ENCODE results near the gene UBFD1.
A peak's percentile ranks its signal among the peaks of the same experiment; 100 is the strongest.

Gene UBFD1

GRCh38 chr16:23595951-23596720 lies 38.6 kb downstream of the UBFD1 start, which contains the start of gene NDUFAB1:
NDUFAB1 (minus strand) TSS chr16:23596316; CDS start chr16:23596290, 26 bp downstream.
- no peaks in the 10 kb centered on the region for H3K27me3 ChIP-seq (ENCODE audit: insufficient read depth, low read length)
- H3K4me3 ChIP-seq (ENCODE audit: low read depth, low read length, poor library complexity, severe bottlenecking), result peak within 1 kb of the TSS; percentile 93
- H3K4me1 ChIP-seq (ENCODE audit: insufficient read depth, low read length, severe bottlenecking), result peaks cover 15% of the 10 kb centered on the region
- peaks cover 38% of the 10 kb centered on the region for H3K36me3 ChIP-seq (ENCODE audit: insufficient read depth, low read length)
- peak within 1 kb of the TSS; percentile 94 for H3K9ac ChIP-seq (ENCODE audit: low read length)
- no peaks in the 10 kb centered on the region for H3F3A ChIP-seq (ENCODE audit: insufficient read depth, low read length)
- H3K9me2 ChIP-seq (ENCODE audit: low read depth, low read length), result no peaks in the 10 kb centered on the region
- H3K9me3 ChIP-seq (ENCODE audit: low read length), result no peaks in the 10 kb centered on the region
- no peaks in the 10 kb centered on the region for H4K20me1 ChIP-seq (ENCODE audit: insufficient read depth, low read length)
- peaks cover 45% of the 10 kb centered on the region for H3K79me2 ChIP-seq (ENCODE audit: insufficient read depth, low read length)
- TF ChIP-seq, protein P1, sequence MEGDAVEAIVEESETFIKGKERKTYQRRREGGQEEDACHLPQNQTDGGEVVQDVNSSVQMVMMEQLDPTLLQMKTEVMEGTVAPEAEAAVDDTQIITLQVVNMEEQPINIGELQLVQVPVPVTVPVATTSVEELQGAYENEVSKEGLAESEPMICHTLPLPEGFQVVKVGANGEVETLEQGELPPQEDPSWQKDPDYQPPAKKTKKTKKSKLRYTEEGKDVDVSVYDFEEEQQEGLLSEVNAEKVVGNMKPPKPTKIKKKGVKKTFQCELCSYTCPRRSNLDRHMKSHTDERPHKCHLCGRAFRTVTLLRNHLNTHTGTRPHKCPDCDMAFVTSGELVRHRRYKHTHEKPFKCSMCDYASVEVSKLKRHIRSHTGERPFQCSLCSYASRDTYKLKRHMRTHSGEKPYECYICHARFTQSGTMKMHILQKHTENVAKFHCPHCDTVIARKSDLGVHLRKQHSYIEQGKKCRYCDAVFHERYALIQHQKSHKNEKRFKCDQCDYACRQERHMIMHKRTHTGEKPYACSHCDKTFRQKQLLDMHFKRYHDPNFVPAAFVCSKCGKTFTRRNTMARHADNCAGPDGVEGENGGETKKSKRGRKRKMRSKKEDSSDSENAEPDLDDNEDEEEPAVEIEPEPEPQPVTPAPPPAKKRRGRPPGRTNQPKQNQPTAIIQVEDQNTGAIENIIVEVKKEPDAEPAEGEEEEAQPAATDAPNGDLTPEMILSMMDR (IDR thresholded peaks at IDR 0.05; ENCODE audit: low read length), result peak; percentile 86
- no peak for TF ChIP-seq EZH2 (IDR thresholded peaks at IDR 0.05; ENCODE audit: borderline replicate concordance, low read length)
- no peak within 1 kb of the TSS for H2AFZ ChIP-seq (ENCODE audit: low read length)
- H3K27ac ChIP-seq (ENCODE audit: low read depth, low read length, poor library complexity, severe bottlenecking), result peak within 1 kb of the TSS; percentile 75
- H3K4me2 ChIP-seq (ENCODE audit: low read length), result peak within 1 kb of the TSS; percentile 99

DNA sequence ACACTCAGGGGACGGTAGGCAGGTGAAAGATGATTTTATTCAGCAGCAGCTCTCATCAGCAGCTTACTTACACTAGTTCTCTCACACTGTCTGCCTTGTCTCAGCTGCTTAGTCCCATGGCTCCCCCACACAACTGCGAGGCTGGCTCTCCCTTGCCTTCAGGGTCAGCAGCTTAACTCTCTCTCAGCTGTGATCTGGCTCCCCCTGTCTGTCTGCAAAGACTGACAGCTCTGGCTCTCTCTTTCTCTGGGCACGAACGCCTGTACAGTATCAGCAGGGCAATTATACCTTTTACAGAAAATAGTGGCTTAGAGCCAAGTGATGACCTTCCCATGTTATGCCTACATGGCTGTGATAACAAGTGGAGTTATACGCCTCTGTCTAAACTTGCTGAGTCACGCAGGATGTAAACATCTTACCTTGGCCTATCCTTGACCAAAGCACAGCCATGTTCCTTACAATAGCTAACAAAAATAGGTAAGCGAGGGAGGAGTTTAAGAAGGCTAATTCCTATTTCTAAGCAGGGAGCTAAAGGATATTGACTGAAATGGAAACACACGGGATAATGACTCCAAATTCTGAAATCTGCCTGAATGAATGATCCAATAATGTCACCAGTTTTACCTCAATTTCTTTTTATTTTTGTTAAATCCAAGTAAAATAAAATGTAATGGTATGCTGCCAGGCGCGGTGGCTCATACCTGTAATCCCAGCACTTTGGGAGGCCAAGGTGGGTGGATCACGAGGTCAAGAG lies 39.7 kb downstream of the UBFD1 start:
- no peaks in the 10 kb centered on the region for H3K9me2 ChIP-seq (ENCODE audit: low read depth, low read length)
- H3K9ac ChIP-seq (ENCODE audit: low read length), result peak overlapping the region; percentile 38
- H3K4me3 ChIP-seq (ENCODE audit: low read depth, low read length, poor library complexity, severe bottlenecking), result peak overlapping the region; percentile 25
- no peak for TF ChIP-seq EZH2 (IDR thresholded peaks at IDR 0.05; ENCODE audit: borderline replicate concordance, low read length)
- TF ChIP-seq, protein P1 (IDR thresholded peaks at IDR 0.05; ENCODE audit: low read length), result peak; percentile 71
- peaks cover 15% of the 10 kb centered on the region for H3K4me1 ChIP-seq (ENCODE audit: insufficient read depth, low read length, severe bottlenecking)
- no peaks in the 10 kb centered on the region for H4K20me1 ChIP-seq (ENCODE audit: insufficient read depth, low read length)
- H3K36me3 ChIP-seq (ENCODE audit: insufficient read depth, low read length), result peaks cover 36% of the 10 kb centered on the region
- no peaks in the 10 kb centered on the region for H3K27me3 ChIP-seq (ENCODE audit: insufficient read depth, low read length)
- H2AFZ ChIP-seq (ENCODE audit: low read length), result no peak overlapping the region
- peak overlapping the region; percentile 67 for H3K4me2 ChIP-seq (ENCODE audit: low read length)
- no peaks in the 10 kb centered on the region for H3K9me3 ChIP-seq (ENCODE audit: low read length)
- H3K79me2 ChIP-seq (ENCODE audit: insufficient read depth, low read length), result peaks cover 35% of the 10 kb centered on the region
- no peaks in the 10 kb centered on the region for H3F3A ChIP-seq (ENCODE audit: insufficient read depth, low read length)
- H3K27ac ChIP-seq (ENCODE audit: low read depth, low read length, poor library complexity, severe bottlenecking), result peak overlapping the region; percentile 75

- TF ChIP-seq, protein P1 (IDR thresholded peaks at IDR 0.05; ENCODE audit: low read length), result no peak
- no peak for TF ChIP-seq EZH2 (IDR thresholded peaks at IDR 0.05; ENCODE audit: borderline replicate concordance, low read length)
- Histone ChIP-seq H3K36me3 (ENCODE audit: insufficient read depth, low read length) (peaks cover 44% of the 10 kb centered on the region), H2AFZ (ENCODE audit: low read length) (no peak overlapping the region), H3K27ac (ENCODE audit: low read depth, low read length, poor library complexity, severe bottlenecking) (no peak overlapping the region), H3K9me3 (ENCODE audit: low read length) (no peaks in the 10 kb centered on the region), H3K4me3 (ENCODE audit: low read depth, low read length, poor library complexity, severe bottlenecking) (no peak overlapping the region), H3K4me2 (ENCODE audit: low read length) (no peak overlapping the region), H3K9me2 (ENCODE audit: low read depth, low read length) (no peaks in the 10 kb centered on the region), H3K9ac (ENCODE audit: low read length) (no peak overlapping the region), H3F3A (ENCODE audit: insufficient read depth, low read length) (no peaks in the 10 kb centered on the region), H3K27me3 (ENCODE audit: insufficient read depth, low read length) (no peaks in the 10 kb centered on the region), H3K4me1 (ENCODE audit: insufficient read depth, low read length, severe bottlenecking) (no peaks in the 10 kb centered on the region), H4K20me1 (ENCODE audit: insufficient read depth, low read length) (no peaks in the 10 kb centered on the region), H3K79me2 (ENCODE audit: insufficient read depth, low read length) (no peaks in the 10 kb centered on the region)
Observed at GRCh38 chr16:23607726-23608125, 50.2 kb downstream of the UBFD1 start.

All from OCI-LY1 (cell line).